GM23338 (cell line): ENCODE measurements around the gene PSG2.
"Not testable (repeated sequence)": the region's sequence is repeated elsewhere in the genome, so short reads cannot be mapped to it uniquely, and the experiment has no call there.

ENCODE experiments used
- CTCF ChIP-seq, 2 experiments: fragments of 200-600 bp in 1 of 2; sonication (generic) in 1 of 2; conservative IDR thresholded peaks; 2 replicates each; pipeline versions ENCODE4 v1.5.1 to v1.6.1; 2016 to 2017; ENCODE audit warnings: antibody characterized with exemption in 2 of 2, low read depth in 2 of 2, mild to moderate bottlenecking in 2 of 2, moderate library complexity in 1 of 2
- EZH2 ChIP-seq: fragments of 200-600 bp; sonication (generic); IDR thresholded peaks from one replicate; pipeline ENCODE4 v1.8.0; 2017; ENCODE audit warnings: antibody characterized with exemption, mild to moderate bottlenecking, low read depth; ENCODE audit not compliant: unreplicated experiment
- JUNB ChIP-seq: IDR thresholded peaks from one replicate; pipeline ENCODE4 v1.6.1; 2016; ENCODE audit warnings: antibody characterized with exemption; ENCODE audit not compliant: unreplicated experiment

- not testable (repeated sequence) for TF ChIP-seq JUNB; EZH2; CTCF (conservative IDR thresholded peaks at IDR 0.05; ENCODE audit: low read depth in 2 of 2)
Observed at GRCh38 chr19:43059482-43059881, 23.0 kb downstream of the PSG2 start.
